ENCODE results near the gene TRABD2B.
A peak's percentile ranks its signal among the peaks of the same experiment; 100 is the strongest.

Gene TRABD2B

GRCh38 chr1:47997289-47998200, at the start of gene TRABD2B:
Gene TRABD2B (minus strand): TSS chr1:47997385.
- DNase-seq (ENCODE audit: low read depth in 3 of 3): peak; percentile 21 to 48 (median 34)

DNA sequence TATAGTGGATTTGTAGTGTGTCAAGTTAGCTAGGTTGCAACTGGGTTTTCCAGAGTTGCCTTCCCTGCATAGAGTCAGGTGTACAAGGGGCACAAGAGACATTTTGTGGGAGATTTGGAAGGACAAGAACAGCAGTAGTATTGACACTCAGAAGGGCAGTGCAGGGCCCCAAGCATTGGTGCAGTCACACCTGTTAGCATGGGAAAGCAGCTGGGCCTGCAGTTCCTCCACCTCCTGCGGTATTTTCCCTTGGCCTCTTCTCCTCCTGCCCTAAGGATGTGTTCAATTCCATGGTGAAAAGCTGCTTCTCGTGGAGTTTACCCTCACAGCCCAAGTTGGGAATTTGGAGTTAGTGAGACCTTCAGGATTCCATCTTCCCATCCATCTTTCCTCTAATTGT, 47.1 kb upstream of the TRABD2B start:
- DNase-seq (ENCODE audit: low read depth in 3 of 3): no peak

DNA sequence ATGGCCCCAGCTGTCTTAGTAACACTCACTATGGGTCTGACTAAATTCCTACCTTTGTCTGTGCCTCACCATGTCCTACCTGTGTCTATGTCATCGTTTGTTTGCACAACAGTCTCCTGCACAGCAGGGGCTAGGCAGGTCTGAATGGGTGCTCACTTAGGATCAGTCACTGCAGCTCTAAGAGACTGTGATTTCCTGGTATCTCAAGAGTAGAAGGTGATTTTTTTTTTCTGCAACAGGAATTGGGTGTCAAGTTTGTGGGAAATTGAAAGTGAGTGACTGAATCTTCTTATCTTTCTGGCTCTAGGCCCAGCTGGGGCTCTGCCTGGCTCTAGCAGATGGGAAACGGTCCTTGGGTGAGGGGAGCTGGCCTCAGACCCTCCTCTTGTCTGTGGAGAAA, 46.4 kb upstream of the TRABD2B start:
- no peak for DNase-seq (ENCODE audit: low read depth in 3 of 3)

DNA sequence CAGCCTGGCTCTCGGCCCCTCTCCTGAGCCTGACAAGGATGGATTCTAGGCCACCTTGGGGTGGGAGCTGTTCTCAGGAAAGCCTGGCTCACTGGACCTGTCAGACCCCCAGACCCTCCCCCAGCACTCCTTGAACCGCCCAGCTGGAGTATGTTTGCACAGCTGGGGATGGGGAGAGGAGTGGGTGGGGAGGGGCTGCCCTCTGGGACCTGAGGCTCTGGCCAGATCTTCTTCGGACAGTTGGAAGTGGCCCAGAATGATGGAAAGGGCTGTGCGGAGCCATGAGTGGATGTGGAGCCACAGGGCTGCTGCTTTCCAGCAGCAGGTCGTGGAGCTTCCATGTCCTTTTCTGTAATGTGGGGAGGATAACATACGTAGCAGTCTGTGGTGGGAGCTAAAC, 43.0 kb upstream of the TRABD2B start:
- DNase-seq (ENCODE audit: low read depth in 3 of 3): no peak

DNA sequence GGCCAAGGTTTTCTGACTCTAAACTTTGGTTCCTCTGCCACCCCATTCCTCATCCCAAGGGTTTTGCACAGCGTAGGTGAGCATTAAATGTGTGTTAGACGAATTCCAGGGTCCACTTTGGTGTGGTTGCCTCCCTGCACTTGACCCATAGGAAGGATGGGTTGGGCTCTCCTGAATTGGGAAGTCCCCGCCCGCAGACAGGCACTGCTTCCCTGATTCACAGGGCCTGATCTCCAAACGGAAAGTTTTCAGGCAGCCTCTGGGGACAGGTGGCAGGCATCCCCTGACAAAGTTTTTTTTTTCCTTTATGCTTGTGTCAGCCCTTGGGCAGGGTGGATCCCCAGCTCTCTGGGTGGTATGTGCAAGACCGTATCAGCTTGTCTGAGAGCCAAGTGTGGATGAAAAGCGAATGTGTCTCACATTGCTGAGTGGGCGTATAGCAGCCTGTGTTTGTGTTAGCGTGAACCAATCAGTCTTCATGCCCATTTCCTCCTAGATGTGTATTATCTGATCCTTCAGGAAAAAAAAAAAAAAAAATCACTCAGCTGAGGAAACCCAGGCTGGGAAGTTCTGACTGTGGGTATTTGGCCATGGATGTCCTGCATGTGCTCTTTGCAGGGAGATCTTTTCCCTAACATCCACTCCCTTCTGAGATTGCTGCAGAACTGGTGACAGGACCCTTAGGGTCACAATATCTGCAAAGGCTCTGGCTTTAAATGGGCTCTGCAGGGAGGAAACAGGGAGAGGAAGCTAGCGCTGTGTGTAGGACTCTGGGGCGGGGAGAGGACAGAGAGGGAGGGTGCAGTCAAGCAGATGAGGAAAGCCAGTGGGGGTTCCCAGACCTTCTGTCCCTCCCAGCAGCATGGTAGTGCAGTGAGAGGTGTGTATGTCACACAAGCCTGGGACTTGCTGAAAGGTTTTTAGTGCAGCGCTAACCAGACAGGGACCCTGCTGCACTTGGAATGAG, 42.2 kb upstream of the TRABD2B start:
- no peak for DNase-seq (ENCODE audit: low read depth in 3 of 3)

- no peak for DNase-seq (ENCODE audit: low read depth in 3 of 3)
Observed at GRCh38 chr1:48038270-48038767, 41.1 kb upstream of the TRABD2B start.

- no peak for DNase-seq (ENCODE audit: low read depth in 3 of 3)
Observed at GRCh38 chr1:48036710-48037355, 39.6 kb upstream of the TRABD2B start.

GRCh38 chr1:48035371-48036141, 38.4 kb upstream of the TRABD2B start:
- no peak for DNase-seq (ENCODE audit: low read depth in 3 of 3)

GRCh38 chr1:48033495-48034045, 36.4 kb upstream of the TRABD2B start:
- DNase-seq (ENCODE audit: low read depth in 3 of 3): no peak

- DNase-seq (ENCODE audit: low read depth in 3 of 3): no peak
Observed at GRCh38 chr1:48031676-48032075, 34.5 kb upstream of the TRABD2B start.

DNA sequence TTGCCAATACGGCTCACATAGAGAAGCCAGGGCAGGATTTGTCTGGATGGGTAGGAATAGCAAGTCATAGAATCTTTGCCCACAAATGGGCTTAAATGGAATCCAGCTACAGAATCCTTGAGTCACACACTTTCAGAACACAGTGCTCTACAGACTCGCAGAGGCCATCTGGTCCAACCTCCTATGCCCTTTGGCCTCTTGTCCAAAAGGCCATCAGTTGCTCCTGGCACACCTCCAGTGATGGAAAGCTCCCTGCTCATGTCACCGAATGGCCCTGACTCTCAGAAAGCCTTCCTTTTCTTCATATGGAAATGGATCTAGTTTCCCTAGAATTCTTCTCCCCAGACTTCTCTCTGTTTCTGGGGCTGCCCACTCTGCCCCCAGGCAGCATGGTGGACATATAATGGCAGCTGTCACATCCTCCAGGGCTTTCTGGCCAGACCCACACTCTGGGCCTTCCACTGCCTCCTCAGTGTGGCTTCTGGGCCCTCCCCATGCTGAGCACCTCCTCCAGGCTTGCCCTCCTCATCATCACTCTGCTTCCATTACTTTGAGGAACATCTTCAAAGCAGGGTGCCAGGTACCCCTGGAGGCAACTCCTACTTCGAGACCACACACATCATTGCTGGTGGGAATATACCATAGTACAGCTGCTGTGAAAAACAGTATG, 33.6 kb upstream of the TRABD2B start:
- no peak for DNase-seq (ENCODE audit: low read depth in 3 of 3)

- no peak for DNase-seq (ENCODE audit: low read depth in 3 of 3)
Observed at GRCh38 chr1:48030211-48030610, 33.0 kb upstream of the TRABD2B start.

DNA sequence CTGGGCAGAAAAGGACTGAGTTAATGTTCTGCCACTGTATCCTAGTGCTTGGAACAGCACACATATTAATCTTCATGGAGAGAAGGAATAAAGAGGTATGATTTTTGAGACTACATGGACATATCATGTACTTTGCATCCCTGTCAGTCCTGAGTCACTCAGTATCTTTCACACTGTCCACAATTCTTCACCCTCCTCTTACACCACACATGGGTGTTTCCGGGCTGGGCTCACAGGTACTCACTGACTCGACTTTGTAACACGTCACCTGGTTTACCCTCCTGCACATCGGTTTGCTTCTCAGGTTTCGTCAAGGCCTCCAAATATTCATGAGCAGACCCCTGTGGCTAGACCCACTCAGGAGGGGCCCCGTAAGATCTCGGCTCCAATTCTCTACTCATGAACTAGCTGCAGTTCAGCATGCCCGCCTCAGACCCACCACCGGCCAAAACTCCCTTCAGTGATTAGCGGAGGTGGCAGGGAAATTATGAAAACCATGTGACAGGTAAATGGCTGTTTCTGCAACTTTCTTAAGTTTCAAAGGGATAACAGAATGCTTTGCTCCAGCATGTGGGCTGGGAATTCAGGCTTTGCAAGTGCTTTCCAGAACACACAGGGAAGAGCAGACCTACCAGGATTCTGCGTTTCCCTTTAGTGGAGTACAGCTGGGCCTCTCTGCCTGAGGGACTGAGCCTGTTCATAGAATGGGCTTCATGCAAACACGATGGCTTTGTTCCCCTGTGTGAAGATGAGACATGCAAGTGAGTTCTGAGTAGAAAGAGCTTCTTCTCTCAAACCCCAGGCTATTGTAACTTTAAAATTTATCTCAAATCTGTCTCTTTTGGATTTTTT, 31.3 kb upstream of the TRABD2B start:
- DNase-seq (ENCODE audit: low read depth in 3 of 3): no peak

- no peak for DNase-seq (ENCODE audit: low read depth in 3 of 3)
Observed at GRCh38 chr1:48027533-48027835, 30.3 kb upstream of the TRABD2B start.

GRCh38 chr1:48026701-48027532, 29.7 kb upstream of the TRABD2B start:
- DNase-seq (ENCODE audit: low read depth in 3 of 3): no peak

GRCh38 chr1:48026275-48026674, 29.1 kb upstream of the TRABD2B start:
- DNase-seq (ENCODE audit: low read depth in 3 of 3): no peak

DNA sequence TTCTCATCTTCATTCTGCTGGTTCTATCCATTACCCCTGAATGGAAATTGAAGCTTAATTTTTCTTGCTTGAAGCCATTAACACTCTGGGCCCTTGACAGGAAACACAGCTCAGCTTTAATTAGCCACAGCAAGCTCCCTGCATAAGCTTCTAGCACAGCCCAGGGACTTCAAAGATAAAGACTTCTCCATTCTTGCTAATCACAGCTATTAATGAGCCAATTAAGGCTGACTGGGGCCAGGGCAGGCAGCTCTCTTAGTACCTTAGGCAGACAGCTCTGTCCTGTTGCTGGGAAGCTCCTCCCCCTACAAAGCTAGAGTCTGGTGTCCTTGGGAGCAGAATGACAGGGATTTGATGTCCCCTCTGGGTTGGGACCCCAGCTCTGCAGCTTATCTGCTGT, 27.9 kb upstream of the TRABD2B start:
- DNase-seq (ENCODE audit: low read depth in 3 of 3): no peak

DNA sequence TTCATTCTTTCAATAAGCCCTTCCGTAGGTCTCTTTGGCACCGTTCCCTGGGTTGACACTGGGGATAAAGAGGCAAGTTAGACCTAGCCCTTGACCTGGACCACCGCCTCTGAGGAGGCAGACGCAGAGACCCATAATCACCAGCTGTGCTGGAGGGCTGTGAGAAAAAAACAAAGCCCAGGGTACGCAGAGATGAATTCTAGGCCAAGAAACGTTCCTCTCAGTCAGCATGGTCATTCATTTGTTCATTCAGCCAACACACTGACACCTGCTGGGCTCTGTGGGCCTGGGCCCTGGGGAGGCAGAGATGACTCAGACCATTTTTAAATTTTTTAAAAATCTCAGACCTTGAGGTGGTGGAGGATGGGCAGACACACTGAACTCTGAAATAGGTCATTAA, 26.3 kb upstream of the TRABD2B start:
- DNase-seq (ENCODE audit: low read depth in 3 of 3): no peak

- no peak for DNase-seq (ENCODE audit: low read depth in 3 of 3)
Observed at GRCh38 chr1:48022306-48022705, 25.1 kb upstream of the TRABD2B start.
